Left ventricle myocardium superior (tissue), 1 donor: Measurements from ENCODE around the gene CCDC124. TPM values are rescaled to one million over a fixed set of nuclear protein-coding genes. Genes with fewer than 3 reads are reported as not detected.
"Not testable (repeated sequence)": the region's sequence is repeated elsewhere in the genome, so short reads cannot be mapped to it uniquely, and the experiment has no call there.

Experiments
- ATAC-seq: fragments of 200-7000 bp; cut with Tn5 transposase; one replicate; pipeline ENCODE4 v1.9.1; 2020; ENCODE audit warnings: mild to moderate bottlenecking, moderate library complexity
- DNase-seq: peaks from one replicate; pipeline ENCODE4 v3.0.0-alpha.2; 2020
- intact Hi-C: fragments of 100-400 bp; cut with micrococcal nuclease; formaldehyde crosslinking; loops from one replicate; pipeline ENCODE4 v1.11.0; 2022
- long read RNA-seq: library from polyadenylated mRNA; unstranded; transcript quantifications from one replicate; pipeline ENCODE4 v2.0.0, GENCODE V29; 2021
- total RNA-seq: library from RNA; stranded (reverse); fragmentation: NEBNext Ultra II Directional; extraction: Animal tissue kit (Norgen Biotek cat#: 25700); gene quantifications from one replicate; pipeline ENCODE4 v1.2.1, GENCODE V29; 2021
- donor health status: DM: no; HTN: yes; CAD: no; lungs with severe emphysema.

Gene CCDC124, protein sequence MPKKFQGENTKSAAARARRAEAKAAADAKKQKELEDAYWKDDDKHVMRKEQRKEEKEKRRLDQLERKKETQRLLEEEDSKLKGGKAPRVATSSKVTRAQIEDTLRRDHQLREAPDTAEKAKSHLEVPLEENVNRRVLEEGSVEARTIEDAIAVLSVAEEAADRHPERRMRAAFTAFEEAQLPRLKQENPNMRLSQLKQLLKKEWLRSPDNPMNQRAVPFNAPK
- total RNA-seq, result 83.9 TPM
- long read RNA-seq, transcript CCDC124-201 (5 exons, 938 nt), result major isoform, 89 of 121 reads
- long read RNA-seq, partial matches to known transcripts, result 28 of 121 reads
- long read RNA-seq, other reads (novel, unspliced or antisense), result 4 of 121 reads

DNA sequence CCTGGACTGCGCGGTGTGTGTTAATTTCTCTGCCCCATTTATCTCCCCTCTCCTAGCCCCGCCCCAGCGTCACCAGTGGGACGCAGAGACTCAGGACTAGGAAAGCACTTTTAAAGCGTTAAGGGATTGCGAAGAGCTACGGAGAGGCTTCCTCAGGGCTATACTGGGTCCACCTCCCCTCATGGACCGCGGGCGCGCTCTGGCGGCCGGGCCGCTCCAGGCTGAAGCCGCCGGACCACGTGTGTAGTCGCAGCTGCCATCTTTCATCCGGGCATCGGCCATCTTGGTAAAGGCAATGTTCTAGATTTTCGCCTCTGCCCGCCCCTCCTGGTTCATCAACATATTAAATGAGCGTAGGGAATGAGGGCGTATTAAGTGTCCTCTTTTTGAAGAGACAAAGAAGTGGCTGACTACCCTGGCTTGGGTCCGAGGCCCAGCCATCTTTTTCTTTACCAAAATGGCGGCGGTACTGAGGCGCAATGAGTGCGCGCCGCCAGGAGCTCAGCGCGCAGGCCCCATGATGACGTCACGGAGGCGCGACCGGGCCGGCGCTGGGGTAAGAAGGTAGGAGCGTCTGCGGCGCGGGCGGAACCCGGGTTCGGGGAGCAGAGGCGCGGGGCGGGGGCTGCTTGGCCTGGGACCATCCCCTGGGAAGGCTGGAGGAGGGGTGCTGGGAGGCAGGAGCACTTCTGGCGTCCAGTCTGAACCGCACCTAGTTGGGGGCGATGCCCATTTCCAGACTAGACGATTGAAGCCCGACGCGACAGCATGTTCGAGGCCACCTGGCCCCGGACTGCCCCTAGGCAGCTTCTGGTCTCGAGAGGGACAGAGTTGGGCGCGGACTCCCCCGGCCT, at the start of gene CCDC124:
TSS of gene CCDC124 (plus strand) at position 531 of the 854 bp plus-strand sequence. CDS start 3,406 bp downstream, outside the sequence.
- DNase-seq (peak; percentile 94), ATAC-seq (peak; percentile 98)
- intact Hi-C loops, result no loop called here

DNA sequence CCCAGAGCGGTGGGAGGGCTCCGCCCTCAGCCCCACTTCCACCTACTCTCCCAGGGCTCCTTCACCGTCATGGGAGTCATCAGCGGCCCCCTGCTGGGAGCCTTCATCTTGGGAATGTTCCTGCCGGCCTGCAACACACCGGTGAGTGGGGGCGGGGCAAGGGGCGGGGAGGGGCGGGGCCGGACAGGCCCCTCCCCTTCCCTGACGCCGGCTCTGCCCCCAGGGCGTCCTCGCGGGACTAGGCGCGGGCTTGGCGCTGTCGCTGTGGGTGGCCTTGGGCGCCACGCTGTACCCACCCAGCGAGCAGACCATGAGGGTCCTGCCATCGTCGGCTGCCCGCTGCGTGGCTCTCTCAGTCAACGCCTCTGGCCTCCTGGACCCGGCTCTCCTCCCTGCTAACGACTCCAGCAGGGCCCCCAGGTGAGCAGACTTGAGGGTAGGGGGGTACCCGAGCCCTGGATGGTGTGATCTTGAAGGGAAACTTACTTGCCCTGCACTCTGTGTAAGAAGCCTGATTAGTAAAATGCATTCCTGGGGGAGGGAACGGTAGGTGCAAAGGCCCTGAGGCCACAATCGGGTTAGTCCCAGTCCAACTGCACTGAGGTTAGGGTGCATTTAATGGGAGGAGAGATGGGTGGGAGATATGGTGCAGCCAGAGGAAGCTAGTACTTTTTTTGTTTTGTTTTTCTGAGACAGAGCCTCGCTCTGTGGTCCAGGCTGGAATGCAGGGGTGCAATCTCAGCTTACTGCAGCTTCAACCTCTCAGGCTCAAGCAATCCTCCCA, 49.0 kb upstream of the CCDC124 start:
- no peak for DNase-seq
- no peak for ATAC-seq
- intact Hi-C loops, result no loop called here

DNA sequence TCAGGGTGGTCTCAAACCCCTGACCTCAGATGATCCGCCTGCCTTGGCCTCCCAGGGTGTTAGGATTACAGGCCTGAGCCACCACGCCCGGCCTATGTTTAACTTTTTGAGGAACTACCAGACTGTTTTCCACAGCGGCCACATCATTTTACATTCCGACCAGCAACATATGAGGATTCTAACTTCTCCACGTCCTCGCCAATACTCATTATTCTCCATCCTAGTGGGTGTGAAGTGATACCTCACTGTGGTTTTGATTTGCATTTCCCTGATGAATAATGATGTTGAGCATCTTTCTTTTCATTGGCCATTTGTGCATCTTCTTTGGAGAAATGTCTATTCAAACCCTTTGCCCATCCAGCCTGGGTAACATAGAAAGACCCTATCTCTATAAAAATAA, 46.3 kb upstream of the CCDC124 start:
- DNase-seq (no peak), ATAC-seq (no peak)
- intact Hi-C loops, result no loop called here

DNA sequence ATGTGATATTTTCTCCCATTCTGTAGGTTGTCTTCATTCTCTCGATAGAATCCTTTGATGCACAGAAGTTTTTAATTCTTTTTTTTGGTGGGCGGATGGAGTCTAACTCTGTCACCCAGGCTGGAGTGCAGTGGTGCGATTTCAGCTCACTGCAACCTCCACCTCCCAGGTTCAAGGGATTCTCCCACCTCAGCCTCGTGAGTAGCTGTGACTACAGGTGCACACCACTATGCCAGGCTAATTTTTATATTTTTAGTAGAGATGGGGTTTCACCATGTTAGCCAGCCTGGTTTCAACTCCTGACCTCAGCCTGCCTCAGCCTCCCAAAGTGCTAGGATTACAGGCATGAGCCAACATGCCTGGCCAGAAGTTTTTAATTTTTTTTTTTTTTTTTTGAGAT, 45.6 kb upstream of the CCDC124 start:
- DNase-seq, intact Hi-C loops, ATAC-seq: not testable (repeated sequence)

DNA sequence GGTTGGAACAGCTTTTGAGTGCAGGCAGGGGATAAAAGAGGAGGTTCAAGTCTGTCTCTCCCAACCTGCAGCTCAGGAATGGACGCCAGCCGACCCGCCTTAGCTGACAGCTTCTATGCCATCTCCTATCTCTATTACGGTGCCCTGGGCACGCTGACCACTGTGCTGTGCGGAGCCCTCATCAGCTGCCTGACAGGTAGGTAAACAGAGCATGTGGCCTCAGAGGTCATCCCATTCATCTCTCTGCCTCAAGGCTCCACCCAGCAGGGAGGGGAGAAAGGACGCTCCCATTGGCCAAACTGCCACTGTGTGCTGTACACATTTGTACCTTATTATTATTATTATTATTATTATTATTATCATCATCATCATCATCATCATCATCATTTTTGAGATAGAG, 44.6 kb upstream of the CCDC124 start:
- ATAC-seq (no peak), DNase-seq (no peak)
- intact Hi-C loops, result no loop called here

DNA sequence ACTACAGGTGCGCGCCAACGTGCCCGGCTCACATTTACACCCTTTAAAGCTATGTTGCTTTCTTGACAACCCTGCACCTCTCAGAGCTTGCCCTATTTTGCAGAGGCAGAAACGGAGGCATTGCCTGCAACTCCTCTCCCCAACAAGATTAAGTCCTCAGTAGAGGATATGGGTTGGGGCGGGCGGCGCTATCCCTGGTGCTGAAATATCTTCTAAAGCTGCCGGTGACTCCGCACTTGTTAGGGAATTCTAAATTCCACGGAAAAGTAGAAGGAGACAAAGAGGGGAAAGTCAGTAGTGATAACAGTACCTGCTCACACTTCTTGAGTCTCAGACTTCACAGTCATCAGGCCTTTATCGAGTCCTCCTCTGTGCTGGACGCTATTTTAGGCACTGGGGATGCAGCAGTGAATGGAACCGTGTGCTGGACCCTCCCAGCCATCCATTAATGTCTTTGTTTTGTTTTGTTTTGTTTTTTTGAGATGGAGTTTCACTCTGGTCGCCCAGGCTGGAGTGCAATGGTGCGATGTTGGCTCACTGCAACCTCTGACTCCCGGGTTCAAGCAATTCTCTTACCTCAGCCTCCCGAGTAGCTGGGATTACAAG, 43.1 kb upstream of the CCDC124 start:
- intact Hi-C loops, result no loop called here
- ATAC-seq, result no peak
- DNase-seq, result peak; percentile 46

DNA sequence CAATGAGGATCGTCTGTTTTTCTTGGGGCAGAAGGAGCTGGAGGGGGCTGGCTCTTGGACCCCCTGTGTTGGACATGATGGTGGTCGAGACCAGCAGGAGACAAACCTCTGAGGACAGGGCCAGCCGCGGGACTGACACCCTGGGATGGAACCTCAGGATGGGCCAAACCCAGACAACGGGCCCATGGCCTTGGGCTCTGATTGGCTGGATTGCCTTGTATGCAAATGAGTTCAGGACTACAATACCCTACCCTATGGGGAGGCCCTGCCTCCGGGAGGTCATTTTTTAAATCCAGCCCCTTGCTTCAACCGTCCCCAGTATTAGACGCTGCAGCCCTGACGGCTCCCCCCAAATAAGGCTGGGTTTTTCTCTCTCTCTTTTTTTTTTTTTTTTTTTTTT, 39.0 kb upstream of the CCDC124 start:
- no peak for ATAC-seq
- intact Hi-C loops, result no loop called here
- DNase-seq, result no peak

DNA sequence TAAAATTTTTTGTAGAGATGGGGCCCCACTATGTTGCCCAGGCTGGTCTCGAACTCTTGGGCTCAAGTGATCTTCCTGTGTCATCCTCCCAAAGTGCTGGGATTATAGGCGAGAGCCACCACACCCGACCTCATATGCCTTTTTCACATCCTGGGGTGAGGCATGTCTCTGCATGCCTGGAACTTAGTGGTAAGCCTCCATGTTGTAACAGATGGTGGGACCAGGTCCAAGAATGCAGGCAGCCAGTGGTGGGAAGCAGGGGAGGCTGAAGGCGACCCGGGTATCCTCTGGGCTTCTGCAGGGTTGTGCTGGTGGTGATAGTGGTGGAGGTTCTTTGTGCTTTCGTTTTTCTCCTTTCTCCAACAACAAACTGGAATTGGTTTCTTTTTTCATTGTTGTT, 30.1 kb upstream of the CCDC124 start:
- ATAC-seq (no peak), DNase-seq (no peak)
- intact Hi-C loops, result no loop called here

DNA sequence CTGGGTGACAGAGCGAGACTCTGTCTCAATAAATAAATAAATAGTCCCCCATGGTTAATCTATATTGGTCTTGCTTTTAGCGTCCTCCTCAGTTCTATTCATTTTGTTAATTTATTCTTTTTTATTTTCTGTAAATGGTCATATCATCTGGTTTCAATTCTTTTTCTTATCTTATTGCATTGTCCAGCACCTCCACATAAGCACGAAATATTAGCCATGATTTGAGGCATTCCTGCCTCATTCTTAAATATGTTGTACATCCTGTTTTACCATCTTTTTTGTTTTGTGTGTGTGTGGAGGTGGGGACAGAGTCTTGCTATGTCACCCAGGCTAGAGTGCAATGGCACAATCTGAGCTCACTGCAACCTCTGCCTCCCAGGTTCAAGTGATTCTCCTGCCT, 24.6 kb upstream of the CCDC124 start:
- no peak for ATAC-seq
- intact Hi-C loops, result no loop called here
- DNase-seq, result no peak

DNA sequence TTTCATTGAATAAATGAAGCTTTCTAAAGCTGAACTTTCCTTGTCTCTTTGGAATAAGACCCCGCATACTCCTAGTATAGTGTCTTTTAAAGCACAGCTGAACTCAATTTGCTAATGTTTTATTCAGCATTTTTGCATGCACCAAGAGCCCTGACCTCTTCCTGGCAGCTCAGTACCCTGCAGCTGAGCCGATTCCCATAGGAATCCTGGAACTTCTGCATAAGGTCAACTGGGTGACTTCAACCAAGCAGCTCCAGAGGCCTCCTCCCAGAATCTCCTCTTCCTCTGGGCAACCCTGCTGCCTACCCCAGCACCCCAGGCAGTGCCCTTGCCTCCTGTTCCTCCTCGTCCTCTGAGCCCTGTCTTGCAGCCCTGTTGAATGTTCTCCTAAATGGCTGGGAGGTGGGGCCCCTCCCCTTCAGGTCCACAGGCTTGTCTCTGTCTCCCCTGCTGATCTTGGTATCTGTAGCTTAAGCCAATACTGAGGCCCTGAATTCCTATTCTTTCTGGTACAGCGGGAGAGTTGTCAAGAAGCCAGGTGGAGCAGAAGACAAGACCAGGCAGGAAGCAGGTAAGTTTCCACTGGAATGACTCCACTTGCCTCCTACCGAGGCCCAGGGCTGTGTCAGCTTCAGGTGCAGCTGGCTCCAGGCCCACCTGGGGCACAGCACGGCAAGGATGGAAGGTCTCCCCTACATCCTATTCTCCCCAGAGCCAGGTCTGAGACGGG, 23.6 kb upstream of the CCDC124 start:
- ATAC-seq (no peak), DNase-seq (no peak)
- intact Hi-C loops, result no loop called here

DNA sequence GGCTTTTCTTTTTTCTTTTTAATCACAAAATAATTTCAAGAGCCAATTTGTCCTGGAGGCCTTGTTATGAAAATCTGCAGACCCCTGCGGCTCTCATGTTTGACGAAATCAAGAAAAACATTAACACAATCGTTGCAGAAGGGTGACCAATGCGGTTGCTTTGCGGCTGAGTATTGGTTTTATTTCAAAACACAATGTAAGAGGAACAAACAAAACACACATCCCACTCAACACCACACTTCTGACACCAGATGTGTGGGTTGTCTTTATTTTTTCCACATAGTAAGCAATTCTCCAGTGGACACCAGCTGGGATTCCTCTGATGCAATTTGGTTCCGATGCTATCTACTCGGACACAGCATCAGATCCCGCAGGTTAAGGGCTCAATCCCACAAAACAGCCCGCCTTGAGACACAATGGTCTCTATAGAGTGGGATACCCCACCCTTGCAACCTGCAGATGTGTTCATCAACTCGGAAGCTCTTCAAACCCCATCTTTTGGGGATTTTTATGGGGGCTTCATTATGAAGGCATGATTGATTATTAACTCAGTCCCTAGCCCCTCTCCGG, 21.9 kb upstream of the CCDC124 start:
- DNase-seq (no peak), ATAC-seq (no peak)
- intact Hi-C loops, result no loop called here

DNA sequence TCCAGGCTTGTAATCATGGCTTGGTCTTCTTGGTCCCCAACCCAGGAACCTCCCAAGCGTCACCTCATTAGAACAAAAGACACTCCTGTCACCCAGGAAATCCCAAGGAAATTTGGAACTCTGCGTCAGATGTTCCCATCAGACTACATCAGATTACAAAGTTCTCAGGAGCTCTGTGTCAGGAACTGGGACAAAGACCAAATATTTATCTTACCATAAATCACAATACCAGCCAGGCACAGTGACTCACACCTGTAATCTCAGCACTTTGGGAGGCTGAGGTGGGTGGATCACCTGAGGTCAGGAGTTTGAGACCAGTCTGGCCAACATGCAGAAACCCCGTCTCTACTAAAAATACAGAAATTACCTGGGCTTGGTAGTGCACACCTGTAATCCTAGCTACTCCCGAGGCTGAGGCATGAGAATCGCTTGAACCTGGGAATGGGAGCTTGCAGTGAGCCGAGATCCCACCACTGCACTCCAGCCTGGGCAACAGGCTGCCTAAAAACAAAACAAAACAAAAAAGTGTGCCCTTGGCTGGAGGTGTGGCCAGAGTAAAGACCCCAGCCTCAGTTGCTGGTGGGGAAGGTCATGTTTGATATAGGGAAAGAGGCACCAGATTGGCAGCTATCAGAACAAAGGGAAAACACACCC, 16.7 kb upstream of the CCDC124 start:
- no peak for DNase-seq
- no peak for ATAC-seq
- intact Hi-C loops, result no loop called here

DNA sequence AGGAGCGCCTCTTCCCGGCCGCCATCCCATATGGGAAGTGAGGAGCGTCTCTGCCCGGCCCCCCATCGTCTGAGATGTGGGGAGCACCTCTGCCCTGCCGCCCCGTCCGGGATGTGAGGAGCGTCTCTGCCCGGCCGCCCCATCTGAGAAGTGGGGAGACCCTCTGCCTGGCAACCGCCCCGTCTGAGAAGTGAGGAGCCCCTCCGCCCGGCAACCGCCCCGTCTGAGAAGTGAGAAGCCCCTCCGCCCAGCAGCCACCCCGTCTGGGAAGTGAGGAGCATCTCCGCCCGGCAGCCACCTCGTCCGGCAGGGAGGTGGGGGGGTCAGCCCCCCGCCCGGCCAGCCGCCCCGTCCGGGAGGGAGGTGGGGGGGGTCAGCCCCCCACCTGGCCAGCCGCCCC, 14.7 kb upstream of the CCDC124 start:
- intact Hi-C loops, ATAC-seq, DNase-seq: not testable (repeated sequence)

DNA sequence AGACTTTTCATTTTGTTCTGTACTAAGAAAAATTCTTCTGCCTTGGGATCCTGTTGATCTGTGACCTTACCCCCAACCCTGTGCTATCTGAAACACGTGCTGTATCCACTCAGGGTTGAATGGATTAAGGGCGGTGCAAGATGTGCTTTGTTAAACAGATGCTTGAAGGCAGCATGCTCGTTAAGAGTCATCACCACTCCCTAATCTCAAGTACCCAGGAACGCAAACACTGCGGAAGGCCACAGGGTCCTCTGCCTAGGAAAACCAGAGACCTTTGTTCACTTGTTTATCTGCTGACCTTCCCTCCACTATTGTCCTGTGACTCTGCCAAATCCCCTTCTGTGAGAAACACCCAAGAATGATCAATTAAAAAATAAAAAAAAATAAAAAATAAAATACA, 13.7 kb upstream of the CCDC124 start:
- DNase-seq, ATAC-seq, intact Hi-C loops: not testable (repeated sequence)

DNA sequence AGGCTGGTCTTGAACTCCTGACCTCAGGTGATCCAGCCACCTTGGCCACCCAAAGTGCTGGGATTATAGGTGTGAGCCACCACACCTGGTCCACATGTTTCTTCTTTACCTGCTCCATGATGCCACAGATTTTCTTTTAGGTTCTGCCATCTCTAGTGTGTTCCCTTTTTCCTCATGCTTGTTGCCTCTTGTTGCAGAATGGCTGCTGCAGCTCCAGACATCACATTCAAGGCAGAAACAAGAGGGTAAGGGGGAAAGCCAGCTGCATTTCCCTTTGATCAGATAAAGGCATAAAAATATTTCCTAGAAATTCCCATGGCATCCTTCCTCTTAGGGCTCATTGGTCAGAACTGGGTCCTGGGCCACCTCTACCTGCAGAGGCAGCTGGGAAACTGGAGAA, 12.3 kb upstream of the CCDC124 start:
- intact Hi-C loops, result no loop called here
- no peak for DNase-seq
- no peak for ATAC-seq

DNA sequence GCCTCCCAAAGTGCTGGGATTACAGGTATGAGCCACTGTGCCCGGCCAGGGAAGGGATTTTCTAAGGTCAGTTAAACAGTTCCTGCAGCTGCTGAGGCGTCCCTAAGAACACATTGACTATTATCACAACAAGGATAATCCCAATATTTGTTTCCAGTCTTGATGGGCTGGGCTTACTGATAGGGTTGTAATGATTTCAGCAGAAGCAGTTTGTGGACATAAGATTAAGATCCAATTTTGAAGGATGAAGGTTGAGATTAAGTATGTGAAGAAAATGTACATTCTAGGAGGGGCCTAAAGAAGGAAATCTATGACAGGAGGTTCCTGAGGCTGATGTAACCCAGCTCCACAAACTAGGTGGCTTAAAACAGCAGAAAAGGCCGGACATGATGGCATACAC, 10.7 kb upstream of the CCDC124 start:
- intact Hi-C loops, result no loop called here
- ATAC-seq, result no peak
- no peak for DNase-seq

DNA sequence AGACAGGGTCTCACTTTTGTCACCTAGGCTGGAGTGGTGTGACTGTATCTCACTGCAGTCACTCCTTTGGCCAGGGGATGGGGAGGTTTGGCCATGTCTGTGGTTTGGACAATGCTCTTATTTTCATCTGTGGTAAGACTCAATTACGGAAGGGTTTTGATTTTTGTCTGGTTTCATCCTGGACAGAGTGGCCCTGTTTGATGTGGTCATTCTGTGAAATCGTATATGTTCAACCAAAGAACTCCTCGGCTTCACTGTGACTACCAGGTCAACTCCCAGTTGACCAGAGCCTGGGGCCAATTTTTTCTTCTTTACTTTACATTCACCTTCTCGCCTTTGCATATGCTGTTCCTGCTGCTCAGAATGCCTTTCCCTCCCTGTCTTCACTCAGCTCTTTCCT, 6.8 kb upstream of the CCDC124 start:
- ATAC-seq (no peak), DNase-seq (no peak)
- intact Hi-C loops, result no loop called here

DNA sequence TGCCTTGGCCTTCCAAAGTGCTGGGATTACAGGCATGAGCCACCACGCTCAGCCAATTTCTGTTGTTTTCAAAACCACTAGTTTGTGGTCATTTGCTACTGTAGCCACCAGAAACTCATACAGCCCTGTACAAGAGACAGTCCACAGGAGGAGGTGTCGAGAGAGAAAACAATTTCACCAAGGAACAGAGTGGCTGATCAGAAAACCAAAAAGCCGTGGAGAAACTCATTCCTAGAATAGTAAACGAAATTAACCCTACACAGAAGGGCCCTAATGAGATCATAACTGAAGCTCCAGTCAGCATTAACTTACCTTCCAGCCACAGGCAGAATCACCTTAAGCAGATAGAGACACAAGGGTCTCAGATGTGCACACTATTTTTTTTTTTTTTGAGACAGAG, 3.8 kb upstream of the CCDC124 start:
- no peak for DNase-seq
- ATAC-seq, result no peak
- intact Hi-C loops, result no loop called here
